GM21786 (cell line): Measurements from ENCODE around the gene GPR153.

Experiments
- ATAC-seq: cut with Tn5 transposase; IDR thresholded peaks from one replicate; pipeline ENCODE4 v1.9.1; 2021; ENCODE audit not compliant: unreplicated experiment

The GPR153 gene

GRCh38 chr1:6287029-6287428, 26.1 kb upstream of the GPR153 start:
- ATAC-seq, result no peak

GRCh38 chr1:6286266-6286665, 25.4 kb upstream of the GPR153 start:
- no peak for ATAC-seq

- ATAC-seq, result no peak
These were observed 24.4 kb upstream of the GPR153 start for GRCh38 chr1:6285336-6285735.

- no peak for ATAC-seq
These were observed 21.8 kb upstream of the GPR153 start for GRCh38 chr1:6282577-6283270.

- no peak for ATAC-seq
These were observed 20.9 kb upstream of the GPR153 start for GRCh38 chr1:6281511-6282402.

GRCh38 chr1:6280761-6281451, 20.0 kb upstream of the GPR153 start:
- ATAC-seq, result no peak

- no peak for ATAC-seq
These were observed 18.9 kb upstream of the GPR153 start for GRCh38 chr1:6279613-6280383.

GRCh38 chr1:6279066-6279465, 18.2 kb upstream of the GPR153 start:
- ATAC-seq, result no peak

GRCh38 chr1:6278263-6278662, 17.4 kb upstream of the GPR153 start:
- no peak for ATAC-seq

GRCh38 chr1:6276811-6277555, 16.1 kb upstream of the GPR153 start:
- no peak for ATAC-seq

- ATAC-seq, result no peak
These were observed 15.2 kb upstream of the GPR153 start for GRCh38 chr1:6275826-6276782.

- no peak for ATAC-seq
These were observed 13.8 kb upstream of the GPR153 start for GRCh38 chr1:6274622-6275139.

GRCh38 chr1:6274102-6274501, 13.2 kb upstream of the GPR153 start:
- ATAC-seq, result no peak

GRCh38 chr1:6273380-6273891, 12.5 kb upstream of the GPR153 start:
- ATAC-seq, result no peak

GRCh38 chr1:6272868-6273267, 12.0 kb upstream of the GPR153 start:
- no peak for ATAC-seq

GRCh38 chr1:6272452-6272851, 11.6 kb upstream of the GPR153 start:
- ATAC-seq, result no peak

- no peak for ATAC-seq
These were observed 10.7 kb upstream of the GPR153 start for GRCh38 chr1:6271554-6271953.

GRCh38 chr1:6271006-6271405, 10.1 kb upstream of the GPR153 start:
- ATAC-seq, result no peak

GRCh38 chr1:6270401-6270800, 9.5 kb upstream of the GPR153 start:
- no peak for ATAC-seq
